LHCN-M2 (cell line): ENCODE results near the gene CCNA1. TPM values are rescaled to one million over a fixed set of nuclear protein-coding genes. Genes with fewer than 3 reads are reported as not detected.

Source experiments
- DNase-seq: peaks from one replicate; pipeline ENCODE4 v3.0.0-alpha.2; 2012; ENCODE audit warnings: low read depth
- total RNA-seq: library from RNA; depleted of rRNA; stranded (reverse); fragments of >200 nt; gene quantifications from 2 replicates; pipeline ENCODE4 v1.2.3, GENCODE V29; 2014; rRNA removed

The CCNA1 gene
- total RNA-seq, 1 experiment from 2014 or later: 1.8 TPM

- DNase-seq: peak; percentile 14
Observed at GRCh38 chr13:36453516-36453915, 21.2 kb downstream of the CCNA1 start.

- no peak for DNase-seq
Observed at GRCh38 chr13:36454121-36454520, 21.8 kb downstream of the CCNA1 start.

- no peak for DNase-seq
Observed at GRCh38 chr13:36454987-36455386, 22.7 kb downstream of the CCNA1 start.

GRCh38 chr13:36456577-36456976 is 24.3 kb downstream of the CCNA1 start:
- DNase-seq: no peak

- DNase-seq: no peak
Observed at GRCh38 chr13:36461506-36461905, 29.2 kb downstream of the CCNA1 start.

- peak; percentile 26 for DNase-seq
Observed at GRCh38 chr13:36475468-36475867, 43.2 kb downstream of the CCNA1 start.

GRCh38 chr13:36476661-36477060 is 44.4 kb downstream of the CCNA1 start:
- DNase-seq: no peak

- DNase-seq: no peak
Observed at GRCh38 chr13:36480726-36481427, 48.6 kb downstream of the CCNA1 start.

GRCh38 chr13:36490055-36490454 is 57.8 kb downstream of the CCNA1 start:
- no peak for DNase-seq

Other genes starting within 250 kb of the CCNA1 start
- gene SOHLH2, start 217.9 kb upstream of the CCNA1 start, total RNA-seq: 2.8 and 5.9 TPM in 2 replicates
- gene CCDC169, start 134.7 kb upstream of the CCNA1 start, total RNA-seq: 6.5 and 8.1 TPM in 2 replicates
- 107 and 117 TPM in 2 replicates for gene SPART, start 86.1 kb upstream of the CCNA1 start, total RNA-seq
- gene SERTM1, start 241.5 kb downstream of the CCNA1 start, total RNA-seq: not detected in 2 replicates